GM19463 (cell line): ENCODE measurements around the gene PLA2G4E.

Experiments
- ATAC-seq: cut with Tn5 transposase; IDR thresholded peaks from one replicate; pipeline ENCODE4 v1.9.1; 2021; ENCODE audit warnings: mild to moderate bottlenecking, moderate library complexity; ENCODE audit not compliant: unreplicated experiment

Gene PLA2G4E

GRCh38 chr15:41994171-41994650 lies 26.6 kb downstream of the PLA2G4E start:
- no peak for ATAC-seq

DNA sequence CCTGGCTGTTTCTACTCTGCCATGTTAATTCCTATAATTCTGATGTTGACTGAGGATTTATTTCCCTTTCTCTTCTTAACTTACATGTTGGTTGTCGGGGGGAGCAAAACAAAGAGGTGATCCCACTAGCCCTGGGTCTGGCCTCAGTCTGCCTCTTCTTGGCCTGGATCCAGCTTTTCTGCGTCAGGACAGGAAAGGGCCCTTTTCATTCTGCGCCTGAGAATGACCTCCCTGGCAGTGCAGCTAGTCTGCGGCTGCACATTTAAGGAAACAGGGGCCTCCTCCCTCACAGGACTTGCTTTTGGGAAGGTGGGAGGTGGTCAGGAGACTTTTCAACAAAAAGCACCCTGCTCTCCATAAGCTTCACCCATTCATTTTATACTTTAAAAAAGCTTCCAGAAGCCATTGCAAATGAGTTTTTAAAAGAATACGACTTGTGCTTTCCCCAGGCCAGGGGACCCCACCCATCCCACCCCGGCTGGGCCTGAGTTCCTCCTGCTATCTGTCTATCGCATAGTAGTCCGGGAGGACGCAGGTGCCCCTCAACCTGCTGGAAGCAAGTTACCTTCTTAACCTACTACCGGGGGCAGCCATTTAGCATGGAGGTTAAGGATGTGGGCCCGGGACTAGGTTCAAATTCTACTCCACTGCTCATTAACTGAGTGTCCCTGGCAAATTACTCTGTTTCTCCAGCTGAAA lies 27.2 kb downstream of the PLA2G4E start:
- no peak for ATAC-seq

DNA sequence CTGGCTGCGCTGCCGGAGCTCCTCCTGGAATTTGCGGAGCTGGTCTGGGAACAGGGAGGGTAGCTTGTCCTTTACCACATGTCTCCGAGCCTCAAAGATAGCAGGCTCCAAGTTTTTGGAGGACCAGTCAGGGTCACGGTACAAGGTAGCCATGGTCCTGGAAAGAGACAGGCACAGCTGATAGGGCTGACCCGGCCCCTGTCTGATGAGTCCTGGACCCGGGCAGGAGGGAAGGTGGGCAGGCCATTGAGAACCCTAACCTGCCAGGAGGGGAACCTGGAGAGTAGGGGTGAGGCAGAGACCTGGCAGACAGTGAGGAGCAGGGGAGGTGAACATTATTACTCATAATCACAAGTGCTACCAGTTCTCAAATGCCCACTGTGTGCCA lies 28.0 kb downstream of the PLA2G4E start:
- ATAC-seq, result no peak

GRCh38 chr15:41992151-41992802 lies 28.6 kb downstream of the PLA2G4E start:
- ATAC-seq, result no peak

DNA sequence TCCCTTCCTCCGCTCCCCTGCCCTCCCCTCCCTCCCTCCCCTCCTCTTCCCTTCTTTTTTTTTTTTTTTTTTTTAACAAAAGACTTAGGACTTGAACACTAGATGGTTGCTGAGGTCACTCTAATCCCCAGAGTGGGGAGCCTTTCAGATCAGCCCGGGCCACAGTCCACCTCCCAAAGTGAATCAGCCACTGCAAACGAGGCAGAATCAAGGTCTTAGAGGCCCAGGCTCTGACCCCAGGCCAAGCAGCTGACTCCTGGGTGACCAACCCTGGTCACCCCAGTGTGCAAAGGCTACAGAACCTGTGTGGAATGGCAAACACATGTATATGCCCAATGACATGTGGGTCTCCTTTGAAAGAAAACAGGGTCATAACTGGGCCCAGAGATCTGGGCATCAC lies 30.2 kb downstream of the PLA2G4E start:
- ATAC-seq, result no peak

GRCh38 chr15:41990243-41990605 lies 30.6 kb downstream of the PLA2G4E start:
- ATAC-seq, result no peak

GRCh38 chr15:41989573-41990242 lies 31.1 kb downstream of the PLA2G4E start:
- ATAC-seq, result no peak

DNA sequence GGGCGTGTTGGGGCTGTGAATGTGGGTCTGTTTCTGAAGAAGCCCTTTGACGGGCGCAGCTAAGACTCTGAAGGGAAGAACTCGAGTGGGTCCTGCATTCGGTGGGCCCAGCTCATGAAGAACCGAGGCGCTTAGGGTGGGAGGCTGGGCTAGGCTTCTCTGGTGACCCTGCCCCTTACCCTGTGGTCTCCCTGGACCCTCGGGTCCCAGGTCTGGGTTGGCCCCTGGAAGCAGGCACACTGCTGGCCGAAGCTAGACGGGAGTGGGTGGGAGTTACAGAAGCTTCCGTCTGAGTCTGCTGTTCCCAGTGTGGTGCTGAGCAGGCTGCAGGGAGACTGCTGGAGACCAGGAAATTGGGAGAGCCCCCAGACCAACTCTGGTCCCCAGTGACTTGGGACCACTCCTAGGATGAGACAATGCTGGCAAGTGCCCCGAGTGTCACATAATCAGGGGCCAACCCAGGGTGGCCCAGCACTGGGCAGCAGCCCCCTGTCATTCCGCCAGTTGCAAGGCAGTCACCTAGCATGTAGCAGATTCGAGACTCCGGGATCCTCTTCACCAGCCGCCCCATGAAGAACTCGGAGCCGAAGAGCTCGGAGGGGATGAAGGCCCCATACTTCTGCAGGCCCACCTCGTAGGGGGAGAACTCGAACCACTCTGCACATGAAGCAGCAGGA lies 31.8 kb downstream of the PLA2G4E start:
- no peak for ATAC-seq

GRCh38 chr15:41987925-41988275 lies 32.9 kb downstream of the PLA2G4E start:
- no peak for ATAC-seq

DNA sequence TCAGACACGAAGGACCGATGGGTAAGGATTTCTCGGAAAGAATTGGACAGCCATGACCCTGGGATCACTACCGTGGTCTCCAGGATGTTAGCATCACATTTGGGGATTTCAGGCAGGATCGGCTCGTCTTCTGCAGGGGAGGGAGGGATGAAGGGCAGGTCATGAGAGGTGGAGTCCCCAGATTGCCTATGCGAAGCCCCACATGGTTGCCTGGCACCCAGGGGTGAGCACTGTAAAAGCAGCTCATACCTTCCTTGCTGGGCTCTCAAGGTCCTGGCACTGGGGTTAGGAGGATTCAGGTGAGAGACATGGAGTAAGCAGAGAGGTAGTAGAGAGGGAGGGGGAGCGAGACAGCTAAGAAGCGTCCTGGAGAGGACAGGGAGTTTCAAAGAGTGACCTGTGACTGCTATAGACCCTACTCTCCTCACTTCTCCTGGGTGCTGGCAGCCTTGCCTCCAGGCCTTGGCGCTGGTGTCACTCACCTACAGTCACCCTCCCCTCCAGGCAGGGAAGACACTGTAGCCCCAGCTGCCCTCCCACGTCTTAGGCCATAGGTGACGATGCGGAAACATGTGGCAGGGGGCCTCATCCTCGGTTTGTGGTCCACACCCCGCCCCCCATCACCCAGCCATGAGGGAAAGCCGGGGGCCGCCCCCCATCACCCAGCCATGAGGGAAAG lies 33.5 kb downstream of the PLA2G4E start:
- no peak for ATAC-seq

GRCh38 chr15:41985236-41986160 lies 35.3 kb downstream of the PLA2G4E start:
- no peak for ATAC-seq

- ATAC-seq, result no peak
Measured at GRCh38 chr15:41984622-41985021, 36.2 kb downstream of the PLA2G4E start.

GRCh38 chr15:41983621-41984571 lies 36.9 kb downstream of the PLA2G4E start:
- no peak for ATAC-seq

DNA sequence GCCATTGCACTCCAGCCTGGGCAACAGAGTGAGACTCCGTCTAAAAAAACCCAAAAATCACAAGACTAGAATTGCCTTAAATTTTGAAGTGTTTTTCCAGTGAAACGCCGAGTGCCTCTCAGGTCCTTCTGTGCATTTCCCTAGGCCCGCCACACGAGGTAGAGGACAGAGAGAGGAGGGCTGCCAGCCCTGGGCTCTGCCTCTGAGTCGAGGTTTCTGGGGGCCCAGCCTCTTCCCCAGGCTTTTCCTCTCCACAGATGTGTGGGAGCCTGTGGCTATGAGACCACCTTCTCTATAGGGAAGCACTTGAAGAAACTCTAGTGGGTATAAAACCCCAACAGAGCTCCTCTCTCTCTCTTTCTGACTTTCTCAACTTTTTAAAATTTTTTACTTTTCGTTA lies 37.6 kb downstream of the PLA2G4E start:
- ATAC-seq, result no peak

DNA sequence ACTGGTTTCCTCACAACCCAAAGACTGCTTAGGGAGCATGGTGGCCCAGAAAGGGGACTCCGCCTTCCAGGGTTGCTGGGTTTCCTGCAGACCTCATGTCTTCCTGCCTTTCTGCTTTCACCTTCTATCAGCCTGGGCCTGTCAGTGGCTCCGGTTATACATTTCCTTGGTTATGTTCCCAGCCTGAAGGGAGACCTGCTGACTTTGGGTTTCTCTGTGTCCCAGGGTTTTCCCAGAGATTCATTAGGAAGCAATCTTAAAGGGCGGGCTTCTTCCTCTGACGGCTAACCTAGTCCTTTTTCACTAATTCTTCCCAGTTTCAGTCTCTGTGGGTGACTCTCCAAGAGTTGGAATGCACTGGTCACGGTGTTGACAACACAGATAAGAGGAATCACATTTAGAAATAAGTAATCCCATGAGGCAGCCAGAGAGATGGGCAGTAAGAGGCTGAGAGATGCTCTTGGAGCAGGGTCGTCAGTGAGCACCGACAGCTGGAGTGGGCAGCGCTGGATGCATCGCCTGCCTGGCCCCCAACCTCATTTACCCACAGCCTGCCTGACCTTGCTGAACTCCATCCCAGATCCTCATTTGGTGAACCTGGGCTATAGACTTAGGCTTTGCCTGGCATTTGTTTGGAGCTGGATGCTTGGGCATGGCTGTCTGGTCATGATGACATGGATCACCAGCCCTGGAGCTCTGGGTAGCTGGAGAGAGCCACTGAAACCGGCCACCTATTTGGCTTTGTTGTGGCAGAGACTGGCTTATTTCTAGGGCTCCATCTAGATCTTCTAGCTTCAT lies 38.5 kb downstream of the PLA2G4E start:
- ATAC-seq, result no peak

DNA sequence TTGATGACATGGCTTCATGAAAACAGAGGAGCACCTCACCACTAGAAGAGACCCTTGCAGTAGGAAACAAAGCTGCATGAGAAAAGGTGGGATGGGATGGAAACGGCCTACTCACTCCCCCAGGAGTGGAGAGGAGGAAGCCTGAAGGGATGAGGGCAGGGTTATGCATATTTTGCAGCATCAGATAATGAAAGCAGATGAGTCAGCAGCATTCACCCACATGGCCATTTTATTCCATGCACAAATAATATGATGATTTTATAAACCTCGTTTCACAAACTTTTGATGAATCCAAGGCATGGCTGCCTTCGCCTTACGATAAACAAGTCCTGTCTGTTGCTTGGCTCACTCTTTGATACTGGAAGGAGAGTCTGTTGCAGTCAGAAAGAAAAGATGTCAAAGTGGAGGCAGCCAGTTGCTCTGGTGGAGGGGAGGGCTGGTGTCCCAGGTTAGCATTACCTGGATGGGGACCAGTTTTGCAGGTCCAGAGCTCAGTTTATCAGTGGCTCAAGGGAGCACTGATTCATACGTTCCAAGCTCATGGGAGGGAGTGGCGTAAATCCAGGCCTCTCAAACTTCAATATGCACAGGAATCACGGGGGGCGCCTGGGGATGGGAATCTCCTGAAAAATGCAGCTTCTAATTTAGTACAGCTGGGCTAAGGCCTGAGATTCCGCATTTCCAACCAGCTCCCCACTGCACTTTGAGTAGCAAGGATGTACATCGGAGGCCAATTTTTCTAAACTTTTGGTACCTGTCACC lies 39.3 kb downstream of the PLA2G4E start:
- ATAC-seq, result no peak

DNA sequence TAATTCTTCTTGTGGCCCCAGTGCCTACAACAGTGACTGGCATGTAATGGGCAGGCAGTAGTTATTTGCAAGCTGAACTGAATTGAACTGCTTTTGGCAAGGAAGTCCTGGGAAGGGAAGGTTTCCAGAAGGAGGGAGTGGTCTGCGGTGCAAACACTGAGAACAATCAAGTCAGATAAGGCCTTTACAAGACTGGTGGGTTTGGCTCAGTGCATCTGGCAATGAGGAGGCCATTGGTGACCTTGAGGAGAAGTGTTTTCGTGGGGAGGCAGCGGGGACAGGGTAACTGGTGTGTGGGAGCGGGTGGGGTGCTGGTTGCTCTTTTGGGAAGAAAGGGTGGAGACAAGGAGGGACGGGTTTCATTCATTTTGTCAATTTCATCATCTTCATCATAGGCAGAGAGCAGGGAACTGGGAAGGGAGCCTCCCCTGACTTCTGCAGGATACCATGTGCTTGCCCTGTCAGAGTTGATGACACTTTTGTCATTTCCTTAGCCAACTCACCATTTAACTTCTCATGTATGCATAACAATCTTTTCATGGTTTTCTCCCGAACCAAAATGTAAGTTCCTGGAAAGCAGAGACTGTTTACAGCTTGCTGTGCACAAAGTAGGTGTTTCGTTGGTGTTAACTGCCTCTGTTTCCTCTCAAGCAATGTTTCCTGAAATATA lies 40.1 kb downstream of the PLA2G4E start:
- no peak for ATAC-seq
